CD4-positive, alpha-beta T cell treated with Interleukin-17A for 1 hour (primary cell): Measurements from ENCODE around the gene ARID4A.
"Not testable (repeated sequence)": the region's sequence is repeated elsewhere in the genome, so short reads cannot be mapped to it uniquely, and the experiment has no call there.

Source experiments
- DNase-seq: peaks from one replicate; pipeline ENCODE4 v3.0.0-alpha.2; 2020

ARID4A gene, protein sequence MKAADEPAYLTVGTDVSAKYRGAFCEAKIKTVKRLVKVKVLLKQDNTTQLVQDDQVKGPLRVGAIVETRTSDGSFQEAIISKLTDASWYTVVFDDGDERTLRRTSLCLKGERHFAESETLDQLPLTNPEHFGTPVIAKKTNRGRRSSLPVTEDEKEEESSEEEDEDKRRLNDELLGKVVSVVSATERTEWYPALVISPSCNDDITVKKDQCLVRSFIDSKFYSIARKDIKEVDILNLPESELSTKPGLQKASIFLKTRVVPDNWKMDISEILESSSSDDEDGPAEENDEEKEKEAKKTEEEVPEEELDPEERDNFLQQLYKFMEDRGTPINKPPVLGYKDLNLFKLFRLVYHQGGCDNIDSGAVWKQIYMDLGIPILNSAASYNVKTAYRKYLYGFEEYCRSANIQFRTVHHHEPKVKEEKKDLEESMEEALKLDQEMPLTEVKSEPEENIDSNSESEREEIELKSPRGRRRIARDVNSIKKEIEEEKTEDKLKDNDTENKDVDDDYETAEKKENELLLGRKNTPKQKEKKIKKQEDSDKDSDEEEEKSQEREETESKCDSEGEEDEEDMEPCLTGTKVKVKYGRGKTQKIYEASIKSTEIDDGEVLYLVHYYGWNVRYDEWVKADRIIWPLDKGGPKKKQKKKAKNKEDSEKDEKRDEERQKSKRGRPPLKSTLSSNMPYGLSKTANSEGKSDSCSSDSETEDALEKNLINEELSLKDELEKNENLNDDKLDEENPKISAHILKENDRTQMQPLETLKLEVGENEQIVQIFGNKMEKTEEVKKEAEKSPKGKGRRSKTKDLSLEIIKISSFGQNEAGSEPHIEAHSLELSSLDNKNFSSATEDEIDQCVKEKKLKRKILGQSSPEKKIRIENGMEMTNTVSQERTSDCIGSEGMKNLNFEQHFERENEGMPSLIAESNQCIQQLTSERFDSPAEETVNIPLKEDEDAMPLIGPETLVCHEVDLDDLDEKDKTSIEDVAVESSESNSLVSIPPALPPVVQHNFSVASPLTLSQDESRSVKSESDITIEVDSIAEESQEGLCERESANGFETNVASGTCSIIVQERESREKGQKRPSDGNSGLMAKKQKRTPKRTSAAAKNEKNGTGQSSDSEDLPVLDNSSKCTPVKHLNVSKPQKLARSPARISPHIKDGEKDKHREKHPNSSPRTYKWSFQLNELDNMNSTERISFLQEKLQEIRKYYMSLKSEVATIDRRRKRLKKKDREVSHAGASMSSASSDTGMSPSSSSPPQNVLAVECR

DNA sequence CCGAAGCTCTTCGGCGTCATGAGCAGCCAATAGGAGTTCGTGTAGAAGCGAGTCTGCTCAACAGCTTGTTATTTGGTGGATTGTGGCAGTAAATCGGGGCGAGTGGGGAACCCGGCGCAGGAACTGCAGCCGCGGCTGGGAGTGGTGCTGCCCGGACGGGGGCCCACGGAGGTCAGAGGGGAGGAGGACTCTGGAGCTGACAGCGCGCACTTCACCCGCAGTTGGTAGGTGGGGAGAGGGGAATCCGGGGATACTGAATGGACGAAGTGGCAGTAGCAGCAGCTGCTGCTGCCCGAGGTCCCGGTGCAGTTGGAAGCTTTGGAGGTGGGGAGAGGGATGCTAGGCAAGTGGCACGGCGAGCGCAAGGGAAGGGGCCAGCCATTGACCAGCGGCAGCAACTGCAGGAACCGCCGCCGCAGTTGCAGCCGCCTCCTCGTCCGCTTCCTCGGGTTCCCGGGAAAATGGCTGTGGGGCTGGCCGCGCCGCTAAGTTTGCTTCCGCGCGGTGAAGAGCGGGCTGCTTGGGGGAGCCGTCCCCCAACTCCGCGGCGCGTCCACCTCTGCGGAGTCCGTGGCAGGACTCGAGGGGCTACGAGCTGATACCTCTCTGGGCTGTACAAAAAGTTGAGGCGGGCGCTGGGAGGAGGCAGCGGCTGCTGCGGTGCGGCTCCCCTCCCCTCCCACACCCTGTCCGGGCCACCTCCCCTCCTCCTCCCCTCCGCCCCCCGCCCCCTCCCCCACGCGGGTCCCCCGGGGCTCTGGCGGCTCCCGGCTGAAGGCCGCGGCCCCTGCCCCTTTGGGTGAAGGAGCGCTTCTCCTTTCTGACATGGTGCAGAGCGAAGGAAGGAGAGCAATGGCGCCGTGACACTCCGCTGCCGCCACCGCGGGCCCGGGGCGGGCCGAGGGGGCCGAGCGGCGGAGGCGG is at the start of gene ARID4A:
Gene ARID4A (plus strand): TSS at position 79 of the 924 bp plus-strand sequence. CDS start 1,300 bp downstream, outside the sequence.
- DNase-seq: peak; percentile 50

DNA sequence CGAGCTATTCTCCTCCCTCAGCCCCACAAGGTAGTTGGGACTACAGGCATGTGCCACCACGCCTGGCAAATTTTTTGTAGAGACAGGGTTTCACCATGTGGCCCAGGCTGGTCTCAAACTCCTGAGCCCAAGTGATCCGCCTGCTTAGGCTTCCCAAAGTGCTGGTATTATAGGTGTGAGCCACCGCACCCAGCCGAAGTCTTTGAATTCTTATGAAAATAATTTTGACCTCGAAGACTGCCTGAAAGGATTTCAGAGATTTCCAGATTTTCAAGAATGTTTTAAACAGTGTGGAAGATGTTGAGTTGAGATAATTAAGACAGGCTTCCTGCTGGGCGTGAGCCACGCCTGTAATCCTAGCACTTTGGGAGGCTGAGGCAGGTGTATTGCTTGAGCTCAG is 48.7 kb upstream of the ARID4A start:
- DNase-seq: no peak

DNA sequence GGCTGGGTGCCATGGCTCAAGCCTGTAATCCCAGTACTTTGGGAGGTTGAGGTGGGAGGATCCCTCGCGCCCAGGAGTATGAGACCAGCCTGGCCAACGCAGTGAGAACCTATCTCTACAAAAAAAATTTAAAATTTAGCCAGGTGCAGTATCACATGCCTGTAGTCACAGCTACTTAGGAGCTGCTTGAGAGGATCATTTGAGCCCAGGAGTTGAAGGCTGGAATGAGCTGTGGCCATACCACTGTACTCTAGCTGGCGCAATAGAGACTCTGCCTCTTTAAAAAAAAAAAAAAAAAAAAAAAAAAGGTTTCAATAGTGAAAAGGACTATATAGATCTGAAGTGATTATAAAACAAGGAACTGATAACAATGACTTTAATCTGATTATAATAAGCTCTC is 40.2 kb upstream of the ARID4A start:
- no peak for DNase-seq

DNA sequence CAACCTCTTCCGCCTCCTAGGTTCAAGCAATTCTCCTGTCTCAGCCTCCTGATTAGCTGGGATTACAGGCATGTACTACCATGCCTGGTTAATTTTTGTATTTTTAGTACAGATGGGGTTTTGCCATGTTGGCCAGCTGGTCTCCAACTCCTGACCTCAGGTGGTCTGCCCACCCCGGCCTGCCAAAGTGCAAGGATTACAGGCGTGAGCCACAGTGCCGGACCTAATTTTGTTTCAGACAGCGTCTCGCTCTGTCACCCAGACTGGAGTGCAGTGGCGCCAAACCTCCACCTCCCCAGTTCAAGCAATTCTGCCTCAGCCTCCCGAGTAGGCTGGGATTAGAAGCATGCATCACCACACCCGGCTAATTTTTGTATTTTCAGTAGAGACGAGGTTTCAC is 36.4 kb upstream of the ARID4A start:
- not testable (repeated sequence) for DNase-seq

DNA sequence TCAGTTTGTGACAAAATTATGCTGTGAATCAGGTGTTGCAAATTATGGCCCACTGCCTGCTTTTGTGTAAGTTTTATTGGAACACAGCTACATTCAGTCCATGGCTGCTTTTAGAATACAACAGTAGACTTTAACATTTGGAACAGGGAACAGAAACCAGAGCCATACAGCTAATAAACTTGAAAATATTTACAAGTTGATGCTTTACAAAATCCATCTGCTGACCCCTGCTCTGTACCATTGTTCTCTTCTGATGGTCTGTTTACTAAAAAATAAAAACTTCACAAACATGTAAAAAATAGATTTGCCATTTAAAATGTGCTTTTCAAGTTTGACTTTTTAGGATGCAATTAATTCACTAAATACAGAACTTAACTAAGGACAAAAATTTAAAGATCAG is 33.0 kb upstream of the ARID4A start:
- no peak for DNase-seq

DNA sequence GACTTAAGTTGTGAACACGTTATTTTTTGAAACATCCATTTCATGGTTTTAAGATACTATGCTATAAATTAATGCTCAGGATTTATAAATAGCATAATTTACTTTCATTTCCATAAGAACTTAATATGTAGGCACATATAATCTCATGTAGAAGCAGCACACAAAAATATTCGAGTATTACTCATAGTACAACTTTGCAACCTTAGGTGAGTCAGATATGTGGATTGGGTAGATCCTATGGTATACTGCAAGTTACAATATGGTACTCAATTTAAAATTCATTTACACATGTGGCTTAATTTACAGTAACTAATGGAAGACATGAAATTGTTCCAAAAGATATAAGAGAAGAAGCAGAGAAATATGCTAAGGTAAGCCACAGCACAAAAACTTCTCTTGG is 27.7 kb upstream of the ARID4A start:
- DNase-seq: no peak

DNA sequence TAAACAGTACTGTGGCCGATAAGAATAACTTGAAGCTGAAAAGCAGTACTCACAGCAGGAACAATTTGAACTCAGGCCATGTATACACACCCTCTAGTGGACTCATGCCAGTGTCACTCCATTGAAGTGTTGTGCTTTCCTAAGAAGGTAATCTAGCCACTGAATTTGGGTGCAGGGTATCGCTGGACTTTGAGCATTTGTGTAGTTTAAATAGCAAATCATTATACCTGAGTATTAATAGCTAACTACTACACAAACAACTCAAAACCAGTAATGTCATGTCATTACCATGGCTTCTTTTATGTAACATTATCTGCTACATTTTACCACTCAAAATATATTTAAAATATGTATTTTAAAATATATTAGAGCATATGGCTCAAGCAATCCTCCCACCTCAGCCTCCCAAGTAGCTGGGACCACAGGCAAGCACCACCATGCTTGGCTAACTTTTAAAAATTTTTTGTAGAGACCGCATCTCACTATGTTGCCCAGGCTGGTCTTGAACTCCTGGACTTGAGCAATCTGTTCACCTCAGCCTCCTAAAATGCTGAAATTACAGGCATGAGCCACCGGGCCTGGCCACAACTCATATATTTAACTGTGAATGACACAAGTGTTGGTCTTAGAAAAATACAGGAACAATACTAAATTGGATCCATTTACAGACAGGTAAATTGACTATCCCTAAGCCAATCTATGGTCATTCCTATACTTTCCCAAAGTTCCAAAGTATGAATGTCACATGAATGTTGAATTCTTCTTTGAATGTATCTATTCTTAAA is 25.6 kb upstream of the ARID4A start:
- DNase-seq: no peak

DNA sequence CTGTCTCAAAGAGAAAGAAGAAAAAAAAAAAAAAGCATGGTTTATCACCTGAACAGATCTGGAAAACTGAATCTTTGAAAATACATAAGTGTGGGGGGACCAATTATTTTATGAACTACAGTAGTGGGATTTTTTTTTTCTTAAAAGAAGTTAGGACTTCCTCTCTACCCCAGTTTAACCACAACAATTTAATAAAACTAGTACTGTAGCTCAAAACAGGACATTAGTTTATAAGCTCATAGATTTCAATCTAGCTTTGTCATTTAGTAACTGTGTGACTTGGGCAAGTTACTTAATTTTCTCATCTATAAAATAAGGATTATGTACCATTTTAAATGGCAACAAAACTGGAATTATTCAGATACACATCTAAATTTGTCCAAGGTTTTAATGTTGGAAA is 23.5 kb upstream of the ARID4A start:
- no peak for DNase-seq

DNA sequence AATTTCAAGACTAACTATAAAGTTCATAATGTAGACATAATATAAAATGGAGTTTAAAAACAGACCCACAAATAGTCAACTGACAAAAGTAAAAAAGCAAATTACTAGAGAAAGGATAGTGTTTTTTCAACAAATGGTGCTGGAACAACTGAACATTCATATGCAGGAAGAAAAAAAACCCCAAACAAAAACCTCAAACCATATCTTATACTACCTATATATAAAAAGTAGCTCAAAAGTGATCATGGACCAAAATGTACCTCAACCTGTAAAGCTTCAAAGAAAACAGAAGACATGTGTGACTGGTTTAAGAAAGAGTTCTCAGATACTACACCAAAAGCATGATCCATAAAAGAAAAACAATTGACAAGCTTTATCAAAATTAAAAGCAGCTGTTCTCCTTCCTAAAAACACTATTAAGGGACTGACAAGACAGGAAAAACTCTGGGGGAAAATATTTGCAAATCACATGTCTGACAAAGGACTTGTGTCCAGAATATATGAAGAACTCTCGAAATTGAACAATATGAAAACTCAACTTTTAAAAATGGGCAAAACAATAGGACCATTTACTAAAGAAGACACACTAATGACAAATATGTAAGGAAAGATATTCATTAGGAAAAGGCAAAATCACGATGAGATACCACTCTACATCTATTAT is 22.7 kb upstream of the ARID4A start:
- peak; percentile 16 for DNase-seq

DNA sequence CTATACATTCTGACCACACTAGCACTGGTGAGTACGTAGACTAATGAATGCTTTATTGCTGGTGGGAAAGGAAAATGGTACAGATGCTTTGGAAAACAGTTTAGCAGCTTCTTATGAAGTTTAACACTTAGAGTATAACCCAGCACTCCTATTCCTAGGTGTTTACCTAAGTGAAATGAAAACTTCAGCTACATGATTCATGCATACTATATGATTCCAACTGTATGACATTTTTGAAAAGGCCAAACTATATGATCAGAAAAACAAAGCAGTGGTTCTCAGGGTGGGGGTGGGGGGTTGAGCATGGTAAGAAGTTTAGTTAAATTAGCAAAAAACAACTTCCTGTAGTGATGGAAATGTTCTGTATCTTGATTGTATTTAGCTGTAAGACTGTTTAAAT is 22.1 kb upstream of the ARID4A start:
- no peak for DNase-seq

DNA sequence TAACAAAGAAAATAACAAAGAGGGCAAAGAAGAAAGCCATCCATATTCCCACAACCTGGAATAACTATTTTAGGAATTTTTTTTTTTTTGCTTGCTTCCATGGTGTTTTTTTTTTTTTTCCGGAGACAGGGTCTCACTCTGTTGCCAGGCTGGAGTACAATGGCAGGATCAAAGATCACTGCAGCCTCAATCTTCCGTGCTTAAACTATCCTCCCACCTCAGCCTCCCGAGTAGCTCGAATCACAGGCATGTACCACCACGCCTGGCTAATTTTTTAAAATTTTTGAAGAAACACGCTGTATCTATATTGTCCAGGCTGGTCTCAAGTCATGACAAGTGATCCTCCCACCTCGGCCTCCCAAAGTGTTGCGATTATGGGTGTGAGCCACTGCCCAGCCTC is 20.2 kb upstream of the ARID4A start:
- DNase-seq: no peak

DNA sequence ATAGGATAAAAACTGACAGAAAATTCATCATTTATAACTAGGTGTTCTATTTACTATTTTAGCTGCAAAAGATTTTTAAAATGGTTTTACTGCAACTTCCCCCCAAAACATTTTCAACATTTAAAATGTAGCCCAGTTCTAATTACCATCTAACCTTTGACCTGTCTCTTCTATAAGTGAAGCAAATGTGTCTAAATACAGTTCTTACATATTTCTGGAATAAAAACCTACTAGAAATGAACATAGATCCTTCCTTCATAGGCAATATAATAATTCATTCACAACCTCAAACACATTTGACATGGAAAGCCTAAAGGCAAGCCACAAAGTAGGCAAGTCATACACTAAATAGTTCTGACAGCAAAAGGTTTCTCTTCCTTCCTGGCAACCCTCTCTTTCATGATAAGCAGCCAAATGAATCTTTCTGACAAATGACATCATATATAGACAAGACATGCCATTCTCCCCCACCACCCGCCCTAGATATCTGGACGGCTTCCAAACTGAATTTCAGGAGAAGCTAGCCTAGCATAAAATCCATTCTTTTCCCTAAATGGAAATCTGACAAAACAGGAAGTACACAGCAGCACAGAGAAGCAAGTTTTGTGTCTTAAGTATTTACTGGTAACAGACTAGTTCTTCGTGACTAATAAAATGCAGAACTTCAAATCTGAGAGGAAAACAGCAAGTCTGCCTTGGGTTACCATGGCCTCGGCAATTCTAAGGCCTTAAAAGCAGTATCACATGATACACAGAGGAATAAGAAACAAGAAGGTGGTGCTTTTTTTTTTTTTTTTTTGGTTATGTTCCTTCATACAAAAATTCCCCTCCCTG is 17.2 kb upstream of the ARID4A start:
- peak; percentile 55 for DNase-seq

DNA sequence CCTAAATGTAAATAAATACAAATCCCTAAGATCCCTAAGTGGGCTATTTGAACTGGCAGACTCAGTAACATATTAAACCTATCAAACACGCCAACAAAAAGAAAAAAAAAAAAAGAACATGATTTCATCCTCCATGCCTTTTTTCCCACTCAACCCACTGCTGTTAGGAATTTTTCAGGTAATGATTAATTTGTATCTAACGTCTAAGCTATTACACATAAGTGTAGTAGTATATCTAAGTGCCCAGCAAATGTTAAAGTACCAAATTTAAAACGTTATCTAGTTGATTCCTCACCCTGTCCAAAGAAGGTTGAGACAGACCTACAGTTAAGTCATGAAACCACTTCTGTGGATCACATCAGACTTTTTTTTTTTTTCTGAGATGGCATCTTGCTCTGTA is 16.4 kb upstream of the ARID4A start:
- no peak for DNase-seq

DNA sequence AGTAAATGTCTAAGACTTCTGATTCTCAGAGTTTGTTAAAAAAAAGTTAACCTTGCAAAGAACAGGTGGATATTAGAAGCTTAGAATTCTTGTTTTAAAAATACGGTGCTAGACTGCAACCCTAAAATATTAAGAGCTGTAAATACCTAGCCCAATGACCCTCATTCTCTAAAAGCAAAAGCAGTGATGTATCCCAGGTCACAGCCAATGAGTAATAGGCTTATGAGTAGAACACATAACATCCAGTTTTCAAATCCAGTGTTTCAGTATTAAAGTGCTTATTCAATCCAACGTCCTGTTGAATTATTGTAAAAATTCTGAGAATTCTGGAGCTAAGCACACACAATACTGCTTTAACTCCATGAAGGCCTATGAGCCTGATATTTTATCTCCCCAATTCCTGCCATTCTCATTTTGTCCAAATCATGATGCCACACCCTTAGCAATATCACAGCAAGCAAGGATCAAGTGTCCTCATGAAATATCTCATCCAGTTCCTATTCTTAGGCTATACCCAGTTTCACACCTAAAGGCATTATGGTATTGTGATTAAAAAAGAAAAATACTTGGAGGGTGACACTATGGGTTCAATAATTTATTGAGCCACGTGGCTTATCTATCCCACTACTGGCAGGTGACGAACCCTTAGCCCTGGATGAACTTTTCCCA is 15.3 kb upstream of the ARID4A start:
- DNase-seq: no peak

DNA sequence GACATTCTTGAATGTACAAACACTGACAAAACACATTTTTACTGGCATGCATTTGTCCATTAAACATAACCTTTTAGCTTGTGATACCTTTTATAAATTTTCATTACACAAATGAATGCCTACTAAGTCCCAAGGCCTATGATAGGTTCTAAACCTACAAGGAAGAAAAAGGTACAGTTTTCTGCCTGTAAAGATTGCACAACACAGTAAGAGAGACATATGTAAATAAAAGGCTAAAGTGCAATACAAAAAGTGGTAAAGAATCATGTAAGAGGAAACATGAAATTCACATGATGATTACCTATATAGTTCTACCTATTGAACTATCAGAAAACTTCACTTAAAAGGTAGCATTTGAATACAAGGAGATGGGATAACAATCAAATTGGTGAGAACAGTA is 14.6 kb upstream of the ARID4A start:
- no peak for DNase-seq

DNA sequence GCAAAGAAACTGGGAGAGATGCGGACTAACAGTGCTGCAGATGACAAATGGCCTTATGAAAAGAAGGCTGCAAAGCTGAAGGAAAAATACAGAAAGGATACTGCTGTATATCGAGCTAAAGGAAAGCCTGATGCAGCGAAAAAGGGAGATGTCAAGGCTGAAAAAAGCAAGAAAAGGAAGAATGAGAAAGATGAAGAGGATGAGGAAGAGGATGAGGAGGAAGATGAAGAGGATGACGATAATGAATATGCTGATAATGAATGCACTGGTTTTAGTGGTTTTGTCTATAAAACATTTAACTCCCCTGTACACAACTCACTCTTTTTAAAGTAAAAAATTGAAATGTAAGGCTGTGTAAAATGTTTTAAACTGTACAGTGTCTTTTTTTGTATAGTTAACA is 13.2 kb upstream of the ARID4A start:
- no peak for DNase-seq

DNA sequence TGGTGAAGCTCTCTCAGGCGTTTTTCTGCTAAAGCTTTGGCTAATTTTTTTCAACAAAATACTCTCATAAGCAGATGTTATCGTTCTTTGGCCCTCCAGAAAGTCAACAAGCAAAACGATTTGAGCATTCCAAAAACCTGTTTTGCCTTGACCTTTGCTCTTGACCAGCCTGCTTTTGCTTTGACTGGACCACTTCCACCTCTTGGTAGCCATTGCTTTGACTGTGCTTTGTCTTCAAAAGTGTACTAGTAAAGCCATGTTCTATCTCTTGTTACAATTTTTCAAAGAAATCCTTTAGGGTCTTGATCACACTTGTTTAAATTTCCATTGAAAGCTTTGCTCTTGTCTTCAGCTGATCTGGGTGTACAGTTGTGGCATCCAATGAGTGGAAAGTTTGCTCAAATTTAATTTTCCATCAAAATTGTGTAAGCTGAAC is 10.7 kb upstream of the ARID4A start:
- DNase-seq: no peak

DNA sequence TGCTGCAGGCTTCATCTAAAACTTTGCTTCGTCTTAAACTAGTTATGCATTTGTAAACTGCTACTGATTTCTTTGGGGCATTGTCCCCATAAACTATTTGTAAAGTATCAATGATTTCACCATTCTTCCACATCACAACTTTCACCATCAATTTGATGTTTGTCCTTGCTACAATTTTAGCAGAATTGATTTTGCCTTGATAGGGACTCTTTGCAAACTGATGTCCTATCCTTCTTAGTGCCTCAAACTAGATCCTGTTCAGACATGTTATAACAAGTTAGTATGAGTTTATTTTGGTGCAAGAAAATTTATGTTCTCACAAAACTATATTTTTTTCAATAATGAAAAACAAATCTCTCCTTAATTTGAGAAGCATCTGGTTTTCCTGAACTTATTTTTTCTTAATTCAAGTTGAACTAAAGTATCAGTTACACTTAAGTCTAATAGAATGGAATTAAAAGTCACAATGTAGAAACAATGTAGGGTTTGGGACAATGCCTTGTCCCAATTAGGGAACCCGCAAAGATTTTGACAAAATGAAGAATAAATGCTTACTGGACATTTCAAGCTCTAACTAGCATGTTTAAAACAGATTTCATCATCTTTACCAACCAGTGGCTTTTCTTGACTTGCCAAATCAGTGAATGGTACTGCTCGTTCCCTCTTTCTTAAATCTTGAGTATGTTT is 10.1 kb upstream of the ARID4A start:
- DNase-seq: no peak

DNA sequence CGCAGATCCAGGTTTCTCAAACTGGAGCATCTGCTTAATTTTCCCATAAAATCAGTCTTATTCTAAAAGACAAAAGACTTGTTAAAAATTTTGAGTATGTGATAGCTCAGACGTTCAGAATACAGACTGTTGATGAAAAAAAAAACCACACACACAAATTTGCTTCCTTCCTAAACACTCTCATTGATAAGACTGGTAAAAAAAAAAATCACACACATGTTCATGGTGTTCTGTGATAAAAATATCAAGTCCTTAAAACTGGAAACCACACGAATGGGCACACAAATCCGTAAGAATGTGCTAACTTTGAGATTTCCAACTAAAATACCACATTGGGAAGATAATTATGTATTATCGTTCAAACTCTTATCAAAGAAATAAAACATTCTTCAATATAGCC is 6.7 kb upstream of the ARID4A start:
- DNase-seq: no peak
